ENCODE data around the gene BAZ2B.

Gene BAZ2B

GRCh38 chr2:159438284-159438683 is 178.1 kb downstream of the BAZ2B start:
- no peak for DNase-seq (ENCODE audit: extremely low spot score)
- ChIA-PET POLR2A (no interaction called here), CTCF (no interaction called here)
- TF ChIP-seq, protein P1, sequence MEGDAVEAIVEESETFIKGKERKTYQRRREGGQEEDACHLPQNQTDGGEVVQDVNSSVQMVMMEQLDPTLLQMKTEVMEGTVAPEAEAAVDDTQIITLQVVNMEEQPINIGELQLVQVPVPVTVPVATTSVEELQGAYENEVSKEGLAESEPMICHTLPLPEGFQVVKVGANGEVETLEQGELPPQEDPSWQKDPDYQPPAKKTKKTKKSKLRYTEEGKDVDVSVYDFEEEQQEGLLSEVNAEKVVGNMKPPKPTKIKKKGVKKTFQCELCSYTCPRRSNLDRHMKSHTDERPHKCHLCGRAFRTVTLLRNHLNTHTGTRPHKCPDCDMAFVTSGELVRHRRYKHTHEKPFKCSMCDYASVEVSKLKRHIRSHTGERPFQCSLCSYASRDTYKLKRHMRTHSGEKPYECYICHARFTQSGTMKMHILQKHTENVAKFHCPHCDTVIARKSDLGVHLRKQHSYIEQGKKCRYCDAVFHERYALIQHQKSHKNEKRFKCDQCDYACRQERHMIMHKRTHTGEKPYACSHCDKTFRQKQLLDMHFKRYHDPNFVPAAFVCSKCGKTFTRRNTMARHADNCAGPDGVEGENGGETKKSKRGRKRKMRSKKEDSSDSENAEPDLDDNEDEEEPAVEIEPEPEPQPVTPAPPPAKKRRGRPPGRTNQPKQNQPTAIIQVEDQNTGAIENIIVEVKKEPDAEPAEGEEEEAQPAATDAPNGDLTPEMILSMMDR (IDR thresholded peaks at IDR 0.05; ENCODE audit: control extremely low read depth, extremely low read depth, low read depth, missing control alignments) = no peak

- ChIA-PET CTCF (interaction anchor here (1.3 to 2.4 kb wide), 6 partner anchors 9 to 292 kb away, joined by 3 to 7 read pairs (median 5); no protein-coding TSS in a partner anchor), POLR2A (no interaction called here)
- DNase-seq (ENCODE audit: extremely low spot score) = no peak
- TF ChIP-seq, protein P1 (IDR thresholded peaks at IDR 0.05; ENCODE audit: control extremely low read depth, extremely low read depth, low read depth, missing control alignments) = no peak
Measured at GRCh38 chr2:159432610-159433009, 183.7 kb downstream of the BAZ2B start.

- POLR2A ChIA-PET = no interaction called here
- CTCF ChIA-PET = interaction anchor here (1.3 to 3.0 kb wide), 3 partner anchors 9 to 541 kb away, joined by 3 to 9 read pairs (median 9); no protein-coding TSS in a partner anchor
- no peak for DNase-seq (ENCODE audit: extremely low spot score)
- TF ChIP-seq, protein P1 (IDR thresholded peaks at IDR 0.05; ENCODE audit: control extremely low read depth, extremely low read depth, low read depth, missing control alignments) = no peak
Measured at GRCh38 chr2:159427048-159427447, 189.3 kb downstream of the BAZ2B start.

- ChIA-PET POLR2A (no interaction called here), CTCF (interaction anchor here (1.3 to 1.8 kb wide), 4 partner anchors 8 to 186 kb away, joined by 3 to 9 read pairs (median 4); no protein-coding TSS in a partner anchor)
- TF ChIP-seq, protein P1 (IDR thresholded peaks at IDR 0.05; ENCODE audit: control extremely low read depth, extremely low read depth, low read depth, missing control alignments) = no peak
- DNase-seq (ENCODE audit: extremely low spot score) = no peak
Measured at GRCh38 chr2:159419403-159419802, 196.9 kb downstream of the BAZ2B start.

- no peak for DNase-seq (ENCODE audit: extremely low spot score)
- TF ChIP-seq, protein P1 (IDR thresholded peaks at IDR 0.05; ENCODE audit: control extremely low read depth, extremely low read depth, low read depth, missing control alignments) = no peak
- ChIA-PET POLR2A (no interaction called here), CTCF (interaction anchor here (1.1 to 1.6 kb wide), 3 partner anchors 9 to 42 kb away, joined by 3 to 5 read pairs (median 4); no protein-coding TSS in a partner anchor)
Measured at GRCh38 chr2:159411460-159411859, 204.9 kb downstream of the BAZ2B start.

DNA sequence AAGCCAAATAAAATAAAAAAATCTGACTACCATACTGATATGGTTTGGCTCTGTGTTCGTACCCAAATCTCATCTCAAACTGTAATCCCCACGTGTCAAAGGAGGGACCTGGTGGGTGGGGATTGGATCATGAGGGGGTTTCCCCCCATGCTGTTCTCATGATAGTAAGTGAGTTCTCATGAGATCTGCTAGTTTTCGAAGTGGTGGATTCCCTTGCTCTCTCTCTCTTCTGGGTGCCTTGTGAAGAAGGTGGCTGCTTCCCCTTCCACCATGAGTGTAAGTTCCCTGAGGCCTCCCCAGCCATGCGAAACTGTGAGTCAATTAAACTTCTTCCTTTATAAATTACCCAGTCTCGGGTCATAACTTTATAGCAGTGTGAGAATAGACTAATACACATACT is 206.1 kb downstream of the BAZ2B start:
- TF ChIP-seq, protein P1 (IDR thresholded peaks at IDR 0.05; ENCODE audit: control extremely low read depth, extremely low read depth, low read depth, missing control alignments) = no peak
- CTCF ChIA-PET = interaction anchor here (1.1 to 1.6 kb wide), 3 partner anchors 8 to 23 kb away, joined by 3 to 5 read pairs (median 3); no protein-coding TSS in a partner anchor
- POLR2A ChIA-PET = no interaction called here

More for the DNA sequence above, 206.1 kb downstream of the BAZ2B start:
- no peak for DNase-seq (ENCODE audit: extremely low spot score)

Measured in GM10248 (cell line).